Activated CD8-positive, alpha-beta memory T cell treated with anti-CD3 and anti-CD28 coated beads, Interleukin-2, amount 50 U/mL, for 1 hour (primary cell): ENCODE measurements around the gene CD4.
"Not testable (repeated sequence)": the region's sequence is repeated elsewhere in the genome, so short reads cannot be mapped to it uniquely, and the experiment has no call there.

Experiments
- DNase-seq: peaks from one replicate; pipeline ENCODE4 v3.0.0-alpha.2; 2020; ENCODE audit errors: extremely low read depth

The CD4 gene

GRCh38 chr12:6788972-6789924, at the start of gene CD4:
TSS of gene CD4 (plus strand) at chr12:6789528. CDS start at chr12:6800139, 10,611 bp downstream.
- DNase-seq = no peak

GRCh38 chr12:6742080-6742479, 47.2 kb upstream of the CD4 start:
- DNase-seq = not testable (repeated sequence)

- DNase-seq = no peak
Observed at GRCh38 chr12:6742834-6743233, 46.5 kb upstream of the CD4 start.

GRCh38 chr12:6743300-6743699, 46.0 kb upstream of the CD4 start:
- not testable (repeated sequence) for DNase-seq

- no peak for DNase-seq
Observed at GRCh38 chr12:6745741-6746525, 43.4 kb upstream of the CD4 start.

- DNase-seq = no peak
Observed at GRCh38 chr12:6747216-6747615, 42.1 kb upstream of the CD4 start.

GRCh38 chr12:6748761-6749160, 40.6 kb upstream of the CD4 start:
- DNase-seq = no peak

GRCh38 chr12:6750506-6750905, 38.8 kb upstream of the CD4 start:
- no peak for DNase-seq

GRCh38 chr12:6751767-6752166, 37.6 kb upstream of the CD4 start:
- DNase-seq = no peak

GRCh38 chr12:6752167-6752920, 37.0 kb upstream of the CD4 start:
- DNase-seq = no peak

- DNase-seq = peak; percentile 92
Observed at GRCh38 chr12:6752921-6753771, 36.2 kb upstream of the CD4 start, which contains the start of gene MLF2. TSS of gene MLF2 (minus strand) at chr12:6753141. CDS start at chr12:6752334, 807 bp downstream.

GRCh38 chr12:6753772-6754356, 35.5 kb upstream of the CD4 start:
- DNase-seq = no peak

- no peak for DNase-seq
Observed at GRCh38 chr12:6754411-6754810, 34.9 kb upstream of the CD4 start.

- no peak for DNase-seq
Observed at GRCh38 chr12:6757028-6757690, 32.2 kb upstream of the CD4 start.

- no peak for DNase-seq
Observed at GRCh38 chr12:6758506-6759095, 30.7 kb upstream of the CD4 start.

GRCh38 chr12:6759741-6760140, 29.6 kb upstream of the CD4 start:
- no peak for DNase-seq

GRCh38 chr12:6763380-6763779, 25.9 kb upstream of the CD4 start:
- DNase-seq = no peak

- no peak for DNase-seq
Observed at GRCh38 chr12:6764011-6764828, 25.1 kb upstream of the CD4 start.
